OCI-LY7 (cell line): ENCODE results near the gene COL11A2. TPM values are rescaled to one million over a fixed set of nuclear protein-coding genes. Genes with fewer than 3 reads are reported as not detected.

Experiments used
- BruUV-seq: library from RNA; stranded (reverse); fragments of 400-500 nt; replicated peaks from 2 replicates; lab custom pipeline; 2021; lab: Mats Ljungman, UMichigan
- CTCF ChIA-PET: fragments of 300-600 bp; sonication (Branson Sonifier 250); formaldehyde crosslinking; loops from one replicate; lab custom pipeline; 2022; ENCODE audit warnings: antibody characterized with exemption; ENCODE audit not compliant: unreplicated experiment; lab: Charles Lee
- POLR2A ChIA-PET: fragments of 300-600 bp; sonication (Branson Sonifier 250); formaldehyde crosslinking; loops from one replicate; lab custom pipeline; 2022; ENCODE audit warnings: antibody characterized with exemption; lab: Charles Lee
- DNase-seq: peaks from one replicate; pipeline ENCODE4 v3.0.0-alpha.2; 2015; ENCODE audit warnings: low spot score
- H2AFZ ChIP-seq: fragments of 200-600 bp; sonication (generic), shearing (Covaris generic); 2 replicates; pipeline ENCODE4 v1.6.1; 2014; ENCODE audit warnings: mild to moderate bottlenecking, antibody characterized with exemption, low read length, moderate library complexity
- H3K27ac ChIP-seq: fragments of 200-600 bp; sonication (generic); 2 replicates; pipeline ENCODE4 v1.5.1; 2014; ENCODE audit warnings: mixed run types, low read depth, mild to moderate bottlenecking, moderate library complexity, low read length, inconsistent platforms; ENCODE audit not compliant: poor library complexity, severe bottlenecking
- H3K36me3 ChIP-seq: fragments of 200-600 bp; sonication (generic); 2 replicates; pipeline ENCODE4 v1.6.1; 2014; ENCODE audit warnings: mild to moderate bottlenecking, antibody characterized with exemption, low read length, moderate library complexity, mixed read lengths; ENCODE audit not compliant: insufficient read depth
- H3K4me1 ChIP-seq: fragments of 200-600 bp; sonication (generic); 2 replicates; pipeline ENCODE4 v1.5.1; 2014; ENCODE audit warnings: mild to moderate bottlenecking, low read length; ENCODE audit not compliant: insufficient read depth, poor library complexity, severe bottlenecking
- H3K4me2 ChIP-seq: fragments of 200-600 bp; sonication (generic); 2 replicates; pipeline ENCODE4 v1.6.1; 2014; ENCODE audit warnings: mild to moderate bottlenecking, low read length
- H3K4me3 ChIP-seq: fragments of 200-600 bp; sonication (generic); 2 replicates; pipeline ENCODE4 v1.5.1; 2014; ENCODE audit warnings: mild to moderate bottlenecking, low read depth, low read length; ENCODE audit not compliant: poor library complexity, severe bottlenecking
- H3K79me2 ChIP-seq: fragments of 200-600 bp; sonication (generic); 2 replicates; pipeline ENCODE4 v1.6.1; 2016; ENCODE audit warnings: low read depth, mild to moderate bottlenecking, low read length, moderate library complexity, mixed read lengths; ENCODE audit not compliant: insufficient read depth
- H3K9me2 ChIP-seq: fragments of 200-600 bp; sonication (generic); 2 replicates; pipeline ENCODE4 v1.6.1; 2016; ENCODE audit warnings: mild to moderate bottlenecking, low read length, mixed read lengths; ENCODE audit not compliant: insufficient read depth
- H3K9me3 ChIP-seq: fragments of 200-600 bp; sonication (generic); 2 replicates; pipeline ENCODE4 v1.6.1; 2014; ENCODE audit warnings: mild to moderate bottlenecking, mixed run types, low read length, mixed read lengths
- H4K20me1 ChIP-seq: fragments of 200-600 bp; sonication (generic); 2 replicates; pipeline ENCODE4 v1.6.1; 2014; ENCODE audit warnings: mild to moderate bottlenecking, antibody characterized with exemption, low read length, moderate library complexity, mixed read lengths; ENCODE audit not compliant: insufficient read depth
- CTCF ChIP-seq: fragments of 200-600 bp; sonication (generic); conservative IDR thresholded peaks from 2 replicates; pipeline ENCODE4 v1.5.1; 2014; ENCODE audit warnings: mild to moderate bottlenecking, antibody characterized with exemption, low read length, moderate library complexity, mixed read lengths
- EZH2phosphoT487 ChIP-seq: fragments of 200-600 bp; sonication (generic); IDR thresholded peaks from 2 replicates; pipeline ENCODE4 v1.6.1; 2018; ENCODE audit warnings: low read depth, borderline replicate concordance, mild to moderate bottlenecking, mixed run types, antibody characterized with exemption, low read length, moderate library complexity, mixed read lengths
- intact Hi-C: fragments of 100-400 bp; cut with micrococcal nuclease; formaldehyde crosslinking; loops from one replicate; pipeline ENCODE4 v1.10.0; 2022; ENCODE audit not compliant: unreplicated experiment
- total RNA-seq, 2 experiments: library from RNA; depleted of rRNA in 1 of 2; stranded (reverse); fragments of >200 nt in 1 of 2; shearing (Covaris generic) in 1 of 2; gene quantifications; 2 replicates each; pipeline ENCODE4 v1.2.3, GENCODE V29; 2014 to 2022

COL11A2 gene
- total RNA-seq, 2 experiments from 2014 or later = 4.5 to 5.2 TPM

GRCh38 chr6:33174784-33175183 lies 17.5 kb downstream of the COL11A2 start:
- H3K79me2 ChIP-seq = no peaks in the 10 kb centered on the region
- H3K9me2 ChIP-seq = no peaks in the 10 kb centered on the region
- H2AFZ ChIP-seq = no peak overlapping the region
- H3K4me3 ChIP-seq = no peak overlapping the region
- TF ChIP-seq EZH2phosphoT487 (no peak), CTCF (no peak)
- intact Hi-C loops = no loop called here
- no peak for DNase-seq
- no peak overlapping the region for H3K27ac ChIP-seq
- CTCF ChIA-PET = no interaction called here
- no peaks in the 10 kb centered on the region for H4K20me1 ChIP-seq
- no peak overlapping the region for H3K4me2 ChIP-seq
- POLR2A ChIA-PET = no interaction called here
- no peaks in the 10 kb centered on the region for H3K9me3 ChIP-seq
- H3K4me1 ChIP-seq = peaks cover 4% of the 10 kb centered on the region
- no peaks in the 10 kb centered on the region for H3K36me3 ChIP-seq
- no TSS peak for BruUV-seq

GRCh38 chr6:33173535-33174180 lies 18.6 kb downstream of the COL11A2 start:
- DNase-seq = no peak
- Histone ChIP-seq H2AFZ (no peak overlapping the region), H3K36me3 (no peaks in the 10 kb centered on the region), H3K27ac (no peak overlapping the region), H3K9me2 (no peaks in the 10 kb centered on the region), H4K20me1 (no peaks in the 10 kb centered on the region), H3K4me3 (no peak overlapping the region), H3K4me1 (peaks cover 4% of the 10 kb centered on the region), H3K9me3 (no peaks in the 10 kb centered on the region), H3K79me2 (no peaks in the 10 kb centered on the region), H3K4me2 (no peak overlapping the region)
- intact Hi-C loops = no loop called here
- POLR2A ChIA-PET = interaction anchor here (0.9 to 1.0 kb wide), 2 partner anchors 96 to 281 kb away, joined by 3 read pairs; partner anchors contain the start of gene ZBTB9
- no TSS peak for BruUV-seq
- CTCF ChIA-PET = no interaction called here
- no peak for TF ChIP-seq EZH2phosphoT487
- TF ChIP-seq CTCF = no peak
